WERI-Rb-1 (cell line): ENCODE data around the gene GPRC5A.

Experiments used
- DNase-seq: peaks from one replicate; pipeline ENCODE4 v3.0.0-alpha.2; 2020
- H3K27ac ChIP-seq: fragments of 250-450 bp; sonication (Bioruptor Pico); 2 replicates; pipeline ENCODE4 v1.5.1; 2020; ENCODE audit warnings: mild to moderate bottlenecking, moderate library complexity
- H3K27me3 ChIP-seq: fragments of 250-450 bp; sonication (Bioruptor Pico); 2 replicates; pipeline ENCODE4 v1.5.1; 2021; ENCODE audit warnings: mild to moderate bottlenecking, low read depth, moderate library complexity; ENCODE audit not compliant: insufficient read depth, severe bottlenecking
- H3K36me3 ChIP-seq: fragments of 250-450 bp; sonication (Bioruptor Pico); 2 replicates; pipeline ENCODE4 v1.5.1; 2020; ENCODE audit warnings: mild to moderate bottlenecking, moderate library complexity
- H3K4me3 ChIP-seq: 2 replicates; pipeline ENCODE4 v1.5.1; 2011; ENCODE audit warnings: low read depth, mild to moderate bottlenecking, control low read depth, low read length
- H3K9me3 ChIP-seq: fragments of 250-450 bp; sonication (Bioruptor Pico); 2 replicates; pipeline ENCODE4 v1.5.1; 2021; ENCODE audit warnings: mild to moderate bottlenecking, moderate library complexity; ENCODE audit not compliant: severe bottlenecking
- CTCF ChIP-seq: IDR thresholded peaks from 2 replicates; pipeline ENCODE4 v1.5.1; 2011; ENCODE audit warnings: low read depth, mild to moderate bottlenecking, control low read depth, inconsistent platforms, low read length

The GPRC5A gene

GRCh38 chr12:12917517-12917916, 26.2 kb downstream of the GPRC5A start:
- Histone ChIP-seq H3K4me3 (no peak overlapping the region), H3K9me3 (no peaks in the 10 kb centered on the region), H3K27ac (no peak overlapping the region), H3K27me3 (no peaks in the 10 kb centered on the region), H3K36me3 (no peaks in the 10 kb centered on the region; the same call in 1 of the 2 replicates)
- TF ChIP-seq CTCF, result no peak
- no peak for DNase-seq

- Histone ChIP-seq H3K4me3 (no peak overlapping the region), H3K27ac (no peak overlapping the region), H3K36me3 (no peaks in the 10 kb centered on the region), H3K27me3 (no peaks in the 10 kb centered on the region), H3K9me3 (no peaks in the 10 kb centered on the region)
- DNase-seq, result no peak
- no peak for TF ChIP-seq CTCF
Measured at GRCh38 chr12:12918781-12919389, 27.5 kb downstream of the GPRC5A start.

- DNase-seq, result no peak
- H3K9me3 ChIP-seq, result no peaks in the 10 kb centered on the region
- no peak overlapping the region for H3K4me3 ChIP-seq
- no peak for TF ChIP-seq CTCF
- H3K36me3 ChIP-seq, result no peaks in the 10 kb centered on the region
- no peak overlapping the region for H3K27ac ChIP-seq
- H3K27me3 ChIP-seq, result no peaks in the 10 kb centered on the region
Measured at GRCh38 chr12:12919666-12920435, 28.5 kb downstream of the GPRC5A start.

- Histone ChIP-seq H3K27me3 (no peaks in the 10 kb centered on the region), H3K27ac (no peak overlapping the region), H3K4me3 (no peak overlapping the region), H3K9me3 (no peaks in the 10 kb centered on the region), H3K36me3 (no peaks in the 10 kb centered on the region)
- no peak for TF ChIP-seq CTCF
- no peak for DNase-seq
Measured at GRCh38 chr12:12922191-12922616, 30.8 kb downstream of the GPRC5A start.

- H3K27ac ChIP-seq, result no peak overlapping the region
- no peak for TF ChIP-seq CTCF
- H3K27me3 ChIP-seq, result no peaks in the 10 kb centered on the region
- no peak for DNase-seq
- no peaks in the 10 kb centered on the region for H3K9me3 ChIP-seq
- H3K36me3 ChIP-seq, result no peaks in the 10 kb centered on the region
- no peak overlapping the region for H3K4me3 ChIP-seq
Measured at GRCh38 chr12:12922978-12923377, 31.6 kb downstream of the GPRC5A start.
